HEK293T (cell line): ENCODE results near the gene MSH5.

Source experiments
- ARNT ChIP-seq: fragments of 450-650 bp; IDR thresholded peaks from 2 replicates; pipeline ENCODE4 v1.6.1; 2017; ENCODE audit warnings: mild to moderate bottlenecking
- BHLHE40 ChIP-seq: fragments of 450-650 bp; IDR thresholded peaks from 2 replicates; pipeline ENCODE4 v1.6.1; 2016; ENCODE audit warnings: mild to moderate bottlenecking, moderate library complexity, borderline replicate concordance
- CTBP1 ChIP-seq: fragments of 450-650 bp; IDR thresholded peaks from 2 replicates; pipeline ENCODE4 v1.6.1; 2016; ENCODE audit warnings: borderline replicate concordance
- FOXK2 ChIP-seq: fragments of 450-650 bp; IDR thresholded peaks from 2 replicates; pipeline ENCODE4 v1.6.1; 2016; ENCODE audit warnings: mild to moderate bottlenecking
- FOXM1 ChIP-seq: fragments of 450-650 bp; IDR thresholded peaks from 2 replicates; pipeline ENCODE4 v1.6.1; 2017; ENCODE audit warnings: mild to moderate bottlenecking, borderline replicate concordance
- HDGF ChIP-seq: fragments of 450-650 bp; IDR thresholded peaks from 2 replicates; pipeline ENCODE4 v1.6.1; 2017; ENCODE audit warnings: antibody characterized with exemption, borderline replicate concordance
- LEF1 ChIP-seq: fragments of 450-650 bp; IDR thresholded peaks from 2 replicates; pipeline ENCODE4 v1.6.1; 2017; ENCODE audit warnings: mild to moderate bottlenecking, borderline replicate concordance
- NFRKB ChIP-seq: fragments of 450-650 bp; IDR thresholded peaks from 2 replicates; pipeline ENCODE4 v1.6.1; 2016; ENCODE audit warnings: mild to moderate bottlenecking, moderate library complexity
- SP1 ChIP-seq: fragments of 450-650 bp; IDR thresholded peaks from 2 replicates; pipeline ENCODE4 v1.6.1; 2017
- SUZ12 ChIP-seq: fragments of 450-650 bp; IDR thresholded peaks from 2 replicates; pipeline ENCODE4 v1.6.1; 2016; ENCODE audit warnings: mild to moderate bottlenecking
- TARDBP ChIP-seq: fragments of 450-650 bp; IDR thresholded peaks from 2 replicates; pipeline ENCODE4 v1.6.1; 2016
- ZNF384 ChIP-seq: fragments of 450-650 bp; IDR thresholded peaks from 2 replicates; pipeline ENCODE4 v1.6.1; 2016
- TF ChIP-seq, protein P1 (sequence below): fragments of 450-650 bp; IDR thresholded peaks from 2 replicates; pipeline ENCODE4 v1.6.1; 2016

DNA sequence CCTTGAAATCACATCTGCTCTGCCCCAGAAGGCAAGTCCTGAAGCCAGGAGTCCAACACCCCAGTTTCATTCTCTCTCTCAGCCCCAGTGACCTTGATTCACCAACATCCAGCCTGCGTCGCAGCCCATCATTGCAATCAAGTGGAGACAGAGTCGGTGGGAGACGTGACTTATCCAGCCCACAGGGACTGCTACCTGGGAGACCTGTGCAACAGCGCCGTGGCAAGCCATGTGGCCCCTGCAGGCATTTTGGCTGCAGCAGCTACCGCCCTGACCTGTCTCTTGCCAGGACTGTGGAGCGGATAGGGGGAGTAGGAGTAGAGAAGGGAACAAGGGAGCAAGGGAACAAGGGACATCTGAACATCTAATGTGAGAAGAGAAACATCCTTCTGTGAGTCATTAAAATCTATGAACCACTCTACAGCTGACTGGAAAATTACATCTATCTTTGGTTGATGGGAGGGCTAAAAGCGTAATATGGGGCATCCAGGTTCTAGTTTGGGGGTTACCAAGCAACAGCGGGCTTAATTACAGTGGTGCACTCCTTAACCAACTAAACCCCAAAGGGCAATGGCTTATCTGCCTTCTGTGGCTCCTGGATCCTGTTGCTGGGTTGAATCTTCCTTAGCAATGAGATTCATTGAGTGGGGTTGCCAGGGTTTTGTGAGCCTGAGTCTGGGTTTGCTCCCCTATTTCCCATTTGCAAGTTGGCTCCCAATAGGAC, 22.1 kb upstream of the MSH5 start:
- TF ChIP-seq TARDBP (no peak), FOXM1 (no peak), HDGF (no peak), LEF1 (no peak), FOXK2 (no peak), SP1 (no peak), ARNT (no peak), NFRKB (no peak), CTBP1 (no peak), SUZ12 (no peak), ZNF384 (no peak), BHLHE40 (no peak)
- TF ChIP-seq, protein P1, sequence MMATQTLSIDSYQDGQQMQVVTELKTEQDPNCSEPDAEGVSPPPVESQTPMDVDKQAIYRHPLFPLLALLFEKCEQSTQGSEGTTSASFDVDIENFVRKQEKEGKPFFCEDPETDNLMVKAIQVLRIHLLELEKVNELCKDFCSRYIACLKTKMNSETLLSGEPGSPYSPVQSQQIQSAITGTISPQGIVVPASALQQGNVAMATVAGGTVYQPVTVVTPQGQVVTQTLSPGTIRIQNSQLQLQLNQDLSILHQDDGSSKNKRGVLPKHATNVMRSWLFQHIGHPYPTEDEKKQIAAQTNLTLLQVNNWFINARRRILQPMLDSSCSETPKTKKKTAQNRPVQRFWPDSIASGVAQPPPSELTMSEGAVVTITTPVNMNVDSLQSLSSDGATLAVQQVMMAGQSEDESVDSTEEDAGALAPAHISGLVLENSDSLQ = no peak
